GM23248 (cell line): ENCODE results near the gene TEAD1. TPM values are rescaled to one million over a fixed set of nuclear protein-coding genes. Genes with fewer than 3 reads are reported as not detected.

Experiments
- DNase-seq: peaks from one replicate; pipeline ENCODE4 v3.0.0-alpha.2; 2015
- H2AFZ ChIP-seq: fragments of 200-600 bp; sonication (generic); 2 replicates; pipeline ENCODE4 v1.6.1; 2016; ENCODE audit warnings: antibody characterized with exemption
- H3F3A ChIP-seq: fragments of 200-600 bp; sonication (generic); 2 replicates; pipeline ENCODE4 v1.6.1; 2016; ENCODE audit warnings: mild to moderate bottlenecking, antibody characterized with exemption, mixed run types; ENCODE audit not compliant: insufficient read depth
- H3K27ac ChIP-seq: fragments of 200-600 bp; sonication (generic); 2 replicates; pipeline ENCODE4 v1.5.1; 2016; ENCODE audit warnings: mild to moderate bottlenecking
- H3K27me3 ChIP-seq: fragments of 200-600 bp; sonication (generic); replicated peaks from 2 replicates; pipeline ENCODE4 v1.6.1; 2016; ENCODE audit warnings: mild to moderate bottlenecking; ENCODE audit not compliant: insufficient read depth
- H3K36me3 ChIP-seq: fragments of 200-600 bp; sonication (generic); 2 replicates; pipeline ENCODE4 v1.6.1; 2016; ENCODE audit warnings: low read depth, mild to moderate bottlenecking
- H3K4me1 ChIP-seq: fragments of 200-600 bp; sonication (generic); 2 replicates; pipeline ENCODE4 v1.6.1; 2016; ENCODE audit warnings: mild to moderate bottlenecking; ENCODE audit not compliant: insufficient read depth
- H3K4me2 ChIP-seq: fragments of 200-600 bp; sonication (generic); one replicate; pipeline ENCODE4 v1.6.1; 2016; ENCODE audit warnings: mild to moderate bottlenecking; ENCODE audit not compliant: unreplicated experiment
- H3K4me3 ChIP-seq: fragments of 200-600 bp; sonication (generic); 2 replicates; pipeline ENCODE4 v1.5.1; 2016; ENCODE audit warnings: mild to moderate bottlenecking
- H3K79me2 ChIP-seq: fragments of 200-600 bp; sonication (generic); 2 replicates; pipeline ENCODE4 v1.6.1; 2016; ENCODE audit warnings: mild to moderate bottlenecking; ENCODE audit not compliant: insufficient read depth
- H3K9ac ChIP-seq: fragments of 200-600 bp; sonication (generic); 2 replicates; pipeline ENCODE4 v1.6.1; 2016; ENCODE audit warnings: mild to moderate bottlenecking
- H3K9me2 ChIP-seq: fragments of 200-600 bp; sonication (generic); 2 replicates; pipeline ENCODE4 v1.6.1; 2016; ENCODE audit warnings: mixed run types, mild to moderate bottlenecking, moderate library complexity; ENCODE audit not compliant: insufficient read depth
- H3K9me3 ChIP-seq: fragments of 200-600 bp; sonication (generic); one replicate; pipeline ENCODE4 v1.6.1; 2017; ENCODE audit warnings: low read depth
- H4K20me1 ChIP-seq: fragments of 200-600 bp; sonication (generic); 2 replicates; pipeline ENCODE4 v1.6.0; 2016; ENCODE audit not compliant: insufficient read depth
- EZH2 ChIP-seq: fragments of 200-600 bp; sonication (generic); IDR thresholded peaks from 2 replicates; pipeline ENCODE4 v1.6.1; 2018; ENCODE audit warnings: antibody characterized with exemption, mild to moderate bottlenecking; ENCODE audit not compliant: insufficient read depth, poor library complexity, severe bottlenecking
- EZH2phosphoT487 ChIP-seq: fragments of 200-600 bp; sonication (generic); IDR thresholded peaks from 2 replicates; pipeline ENCODE4 v1.6.1; 2018; ENCODE audit warnings: antibody characterized with exemption, moderate library complexity, mild to moderate bottlenecking, low read depth; ENCODE audit not compliant: insufficient read depth
- WGBS, 2 experiments: methylation state at CpG; one replicate each; pipeline ENCODE4 v1.1.6; 2015 to 2017; ENCODE audit warnings: low lambda C conversion rate in 2 of 2, low coverage in 1 of 2; ENCODE audit errors: missing lambda C conversion rate in 2 of 2; 5-methylcytosine and 5-hydroxymethylcytosine counted together
- in situ Hi-C: fragments of 300-500 bp; cut with MboI; formaldehyde crosslinking; loops from 2 replicates; pipeline ENCODE4 v1.15.0; 2020
- polyA plus RNA-seq: library from polyadenylated mRNA; unstranded; fragments of >200 nt; fragmentation: Nextera tagmentation; extraction: Ambion mirVana; gene quantifications from 2 replicates; pipeline ENCODE4 v1.2.1, GENCODE V29; 2016
- total RNA-seq: library from RNA; depleted of rRNA; stranded (reverse); fragments of >200 nt; shearing (Covaris generic); gene quantifications from 2 replicates; pipeline ENCODE4 v1.2.3, GENCODE V29; 2014

Gene TEAD1
- total and polyA plus RNA-seq, 2 experiments from 2014 or later, result 52.3 to 144 TPM

- peak; percentile 45 for DNase-seq
Observed at GRCh38 chr11:12724301-12725054, 50.3 kb downstream of the TEAD1 start.

GRCh38 chr11:12725055-12725862 lies 51.0 kb downstream of the TEAD1 start:
- Histone ChIP-seq H4K20me1 (peaks cover 73% of the 10 kb centered on the region), H3K9me2 (no peaks in the 10 kb centered on the region), H3K4me2 (no peak overlapping the region), H3K27ac (no peak overlapping the region), H3K79me2 (peaks cover 100% of the 10 kb centered on the region), H3K36me3 (no peaks in the 10 kb centered on the region), H3F3A (peaks cover 25% of the 10 kb centered on the region; the same call in 1 of the 2 replicates), H2AFZ (no peak overlapping the region), H3K9ac (no peak overlapping the region), H3K9me3 (no peaks in the 10 kb centered on the region), H3K27me3 (no peaks in the 10 kb centered on the region), H3K4me1 (peaks cover 66% of the 10 kb centered on the region), H3K4me3 (no peak overlapping the region)
- in situ Hi-C loops, result no loop called here
- TF ChIP-seq EZH2phosphoT487 (no peak), EZH2 (no peak)
- no peak for DNase-seq
- WGBS, 2 experiments, result 79 to 83% methylated on average over 8 of the region's 8 CpGs

More at GRCh38 chr11:12724301-12725054, 50.3 kb downstream of the TEAD1 start:
- H3F3A ChIP-seq, result peaks cover 25% of the 10 kb centered on the region; the same call in 1 of the 2 replicates
- no peak overlapping the region for H3K4me2 ChIP-seq
- H3K36me3 ChIP-seq, result no peaks in the 10 kb centered on the region
- H3K79me2 ChIP-seq, result peaks cover 100% of the 10 kb centered on the region
- no peak overlapping the region for H3K9ac ChIP-seq
- no peak for TF ChIP-seq EZH2
- no peak for TF ChIP-seq EZH2phosphoT487
- peaks cover 76% of the 10 kb centered on the region for H4K20me1 ChIP-seq
- no peak overlapping the region for H2AFZ ChIP-seq
- H3K9me2 ChIP-seq, result no peaks in the 10 kb centered on the region
- peaks cover 66% of the 10 kb centered on the region for H3K4me1 ChIP-seq
- WGBS, 2 experiments, result 82 to 83% methylated on average over 14 of the region's 14 CpGs
- H3K4me3 ChIP-seq, result no peak overlapping the region
- in situ Hi-C loops, result no loop called here
- H3K27ac ChIP-seq, result no peak overlapping the region
- H3K27me3 ChIP-seq, result no peaks in the 10 kb centered on the region
- no peaks in the 10 kb centered on the region for H3K9me3 ChIP-seq

GRCh38 chr11:12725863-12726682 lies 51.9 kb downstream of the TEAD1 start:
- 78 to 87% methylated on average over 8 of the region's 8 CpGs for WGBS, 2 experiments
- Histone ChIP-seq H3K4me3 (no peak overlapping the region), H3K27me3 (no peaks in the 10 kb centered on the region), H3K4me1 (peaks cover 59% of the 10 kb centered on the region), H4K20me1 (peaks cover 65% of the 10 kb centered on the region), H2AFZ (no peak overlapping the region), H3K9me2 (no peaks in the 10 kb centered on the region), H3F3A (peaks cover 25% of the 10 kb centered on the region; the same call in 1 of the 2 replicates), H3K9me3 (no peaks in the 10 kb centered on the region), H3K27ac (peak overlapping the region; percentile 23), H3K36me3 (no peaks in the 10 kb centered on the region), H3K4me2 (no peak overlapping the region), H3K9ac (no peak overlapping the region), H3K79me2 (peaks cover 100% of the 10 kb centered on the region)
- TF ChIP-seq EZH2phosphoT487 (no peak), EZH2 (no peak)
- DNase-seq, result peak; percentile 57
- in situ Hi-C loops, result no loop called here
